ENCODE data around the gene LRRD1.
"Not testable (repeated sequence)": the region's sequence is repeated elsewhere in the genome, so short reads cannot be mapped to it uniquely, and the experiment has no call there.

Gene LRRD1

GRCh38 chr7:92141161-92141560 is 37.8 kb downstream of the LRRD1 start:
- no peak for DNase-seq (ENCODE audit: low spot score)

GRCh38 chr7:92137557-92137956 is 41.4 kb downstream of the LRRD1 start:
- DNase-seq (ENCODE audit: low spot score): no peak

- no peak for DNase-seq (ENCODE audit: low spot score)
These were observed 43.7 kb downstream of the LRRD1 start for GRCh38 chr7:92135052-92135889.

GRCh38 chr7:92134271-92135051 is 44.5 kb downstream of the LRRD1 start, which contains the start of gene CYP51A1:
Gene CYP51A1 (minus strand): TSS chr7:92134477. CDS start chr7:92134364, 113 bp downstream.
- DNase-seq (ENCODE audit: low spot score): peak; percentile 93

GRCh38 chr7:92133737-92134270 is 45.1 kb downstream of the LRRD1 start:
- peak; percentile 55 for DNase-seq (ENCODE audit: low spot score)

GRCh38 chr7:92133133-92133736 is 45.7 kb downstream of the LRRD1 start:
- no peak for DNase-seq (ENCODE audit: low spot score)

- DNase-seq (ENCODE audit: low spot score): no peak
These were observed 47.1 kb downstream of the LRRD1 start for GRCh38 chr7:92131764-92132330.

GRCh38 chr7:92131093-92131492 is 47.8 kb downstream of the LRRD1 start:
- no peak for DNase-seq (ENCODE audit: low spot score)

- DNase-seq (ENCODE audit: low spot score): no peak
These were observed 57.3 kb downstream of the LRRD1 start for GRCh38 chr7:92121681-92122080.

GRCh38 chr7:92119213-92119759 is 59.7 kb downstream of the LRRD1 start:
- no peak for DNase-seq (ENCODE audit: low spot score)

GRCh38 chr7:92116949-92117348 is 62.0 kb downstream of the LRRD1 start:
- DNase-seq (ENCODE audit: low spot score): no peak

GRCh38 chr7:92115821-92116220 is 63.1 kb downstream of the LRRD1 start:
- no peak for DNase-seq (ENCODE audit: low spot score)

- DNase-seq (ENCODE audit: low spot score): no peak
These were observed 68.1 kb downstream of the LRRD1 start for GRCh38 chr7:92110857-92111256.

GRCh38 chr7:92108821-92109220 is 70.1 kb downstream of the LRRD1 start:
- DNase-seq (ENCODE audit: low spot score): no peak

- not testable (repeated sequence) for DNase-seq (ENCODE audit: low spot score)
These were observed 76.1 kb downstream of the LRRD1 start for GRCh38 chr7:92102862-92103261.

GRCh38 chr7:92100534-92100933 is 78.4 kb downstream of the LRRD1 start:
- DNase-seq (ENCODE audit: low spot score): no peak

GRCh38 chr7:92095380-92095779 is 83.6 kb downstream of the LRRD1 start:
- DNase-seq (ENCODE audit: low spot score): no peak

Measured in CD4-positive, alpha-beta T cell treated with Interleukin-2 at 100 ng/mL for 4 hours (primary cell).